GM12873 (cell line): ENCODE results near the gene RAD51.

Experiments
- CTCF ChIP-seq: IDR thresholded peaks from 2 replicates; pipeline ENCODE4 v1.5.1; 2012; ENCODE audit warnings: low read depth, mild to moderate bottlenecking, moderate library complexity, low read length, control low read depth; ENCODE audit not compliant: insufficient read depth; ENCODE audit errors: missing control alignments

The RAD51 gene

GRCh38 chr15:40685376-40685775 lies 9.6 kb upstream of the RAD51 start:
- no peak for TF ChIP-seq CTCF

- TF ChIP-seq CTCF = no peak
These were observed 5.8 kb upstream of the RAD51 start for GRCh38 chr15:40688932-40689799.

GRCh38 chr15:40691737-40692136 lies 3.2 kb upstream of the RAD51 start:
- no peak for TF ChIP-seq CTCF

GRCh38 chr15:40693904-40694687 lies 878 bp upstream of the RAD51 start:
- TF ChIP-seq CTCF = no peak

- no peak for TF ChIP-seq CTCF
These were observed 506 bp downstream of the RAD51 start for GRCh38 chr15:40695469-40695890.

- no peak for TF ChIP-seq CTCF
These were observed 1.3 kb downstream of the RAD51 start for GRCh38 chr15:40696228-40696627.

- TF ChIP-seq CTCF = no peak
These were observed 2.9 kb downstream of the RAD51 start for GRCh38 chr15:40697916-40698315.
